ENCODE results near the gene ADRA2B.

Gene ADRA2B

GRCh38 chr2:96113951-96114350, 2.4 kb downstream of the ADRA2B start:
- no peak for TF ChIP-seq SUZ12 (IDR thresholded peaks at IDR 0.05; ENCODE audit: extremely low read depth, insufficient read depth, insufficient read length)
- TF ChIP-seq YY1 (IDR thresholded peaks at IDR 0.05; ENCODE audit: insufficient read depth, insufficient read length), result no peak
- no peak for TF ChIP-seq ZNF274 (IDR thresholded peaks at IDR 0.05; ENCODE audit: low read depth, low read length)
- DNase-seq (ENCODE audit: low read depth, low spot score), result no peak
- H3K4me1 ChIP-seq (ENCODE audit: insufficient read depth, insufficient read length), result peaks cover 33% of the 10 kb centered on the region
- H3K9ac ChIP-seq (ENCODE audit: insufficient read length, low read depth), result no peak overlapping the region
- no peaks in the 10 kb centered on the region; the same call in 1 of the 2 replicates for H3K9me3 ChIP-seq (ENCODE audit: insufficient read depth, low read length)
- no peaks in the 10 kb centered on the region for H3K36me3 ChIP-seq (ENCODE audit: insufficient read depth, insufficient read length, low read length)
- peaks cover 34% of the 10 kb centered on the region for H3K27me3 ChIP-seq (ENCODE audit: insufficient read depth, insufficient read length)
- no peak overlapping the region for H3K4me3 ChIP-seq (ENCODE audit: insufficient read length, low read depth)

GRCh38 chr2:96113367-96113677, 3.0 kb downstream of the ADRA2B start:
- H3K4me3 ChIP-seq (ENCODE audit: insufficient read length, low read depth), result no peak overlapping the region
- no peak for DNase-seq (ENCODE audit: low read depth, low spot score)
- no peaks in the 10 kb centered on the region for H3K36me3 ChIP-seq (ENCODE audit: insufficient read depth, insufficient read length, low read length)
- H3K9me3 ChIP-seq (ENCODE audit: insufficient read depth, low read length), result no peaks in the 10 kb centered on the region; the same call in 1 of the 2 replicates
- no peak overlapping the region for H3K9ac ChIP-seq (ENCODE audit: insufficient read length, low read depth)
- TF ChIP-seq SUZ12 (IDR thresholded peaks at IDR 0.05; ENCODE audit: extremely low read depth, insufficient read depth, insufficient read length), result no peak
- TF ChIP-seq YY1 (IDR thresholded peaks at IDR 0.05; ENCODE audit: insufficient read depth, insufficient read length), result no peak
- no peak for TF ChIP-seq ZNF274 (IDR thresholded peaks at IDR 0.05; ENCODE audit: low read depth, low read length)
- peaks cover 39% of the 10 kb centered on the region for H3K4me1 ChIP-seq (ENCODE audit: insufficient read depth, insufficient read length)
- peaks cover 28% of the 10 kb centered on the region for H3K27me3 ChIP-seq (ENCODE audit: insufficient read depth, insufficient read length)

- no peak for DNase-seq (ENCODE audit: low read depth, low spot score)
Measured at GRCh38 chr2:96112501-96113366, 3.6 kb downstream of the ADRA2B start.

GRCh38 chr2:96111823-96112500, 4.4 kb downstream of the ADRA2B start:
- TF ChIP-seq ZNF274 (IDR thresholded peaks at IDR 0.05; ENCODE audit: low read depth, low read length) (no peak), YY1 (IDR thresholded peaks at IDR 0.05; ENCODE audit: insufficient read depth, insufficient read length) (no peak), SUZ12 (IDR thresholded peaks at IDR 0.05; ENCODE audit: extremely low read depth, insufficient read depth, insufficient read length) (no peak)
- Histone ChIP-seq H3K36me3 (ENCODE audit: insufficient read depth, insufficient read length, low read length) (no peaks in the 10 kb centered on the region), H3K4me1 (ENCODE audit: insufficient read depth, insufficient read length) (peaks cover 37% of the 10 kb centered on the region), H3K4me3 (ENCODE audit: insufficient read length, low read depth) (no peak overlapping the region), H3K9me3 (ENCODE audit: insufficient read depth, low read length) (no peaks in the 10 kb centered on the region; the same call in 1 of the 2 replicates), H3K9ac (ENCODE audit: insufficient read length, low read depth) (no peak overlapping the region), H3K27me3 (ENCODE audit: insufficient read depth, insufficient read length) (peaks cover 15% of the 10 kb centered on the region)
- DNase-seq (ENCODE audit: low read depth, low spot score), result no peak

More at GRCh38 chr2:96112501-96113366, 3.6 kb downstream of the ADRA2B start:
- no peak overlapping the region for H3K9ac ChIP-seq (ENCODE audit: insufficient read length, low read depth)
- TF ChIP-seq ZNF274 (IDR thresholded peaks at IDR 0.05; ENCODE audit: low read depth, low read length), result no peak
- TF ChIP-seq YY1 (IDR thresholded peaks at IDR 0.05; ENCODE audit: insufficient read depth, insufficient read length), result no peak
- TF ChIP-seq SUZ12 (IDR thresholded peaks at IDR 0.05; ENCODE audit: extremely low read depth, insufficient read depth, insufficient read length), result no peak
- peaks cover 22% of the 10 kb centered on the region for H3K27me3 ChIP-seq (ENCODE audit: insufficient read depth, insufficient read length)
- H3K4me1 ChIP-seq (ENCODE audit: insufficient read depth, insufficient read length), result peaks cover 42% of the 10 kb centered on the region
- no peaks in the 10 kb centered on the region; the same call in 1 of the 2 replicates for H3K9me3 ChIP-seq (ENCODE audit: insufficient read depth, low read length)
- no peaks in the 10 kb centered on the region for H3K36me3 ChIP-seq (ENCODE audit: insufficient read depth, insufficient read length, low read length)
- H3K4me3 ChIP-seq (ENCODE audit: insufficient read length, low read depth), result no peak overlapping the region

- TF ChIP-seq ZNF274 (IDR thresholded peaks at IDR 0.05; ENCODE audit: low read depth, low read length), result no peak
- no peak for TF ChIP-seq YY1 (IDR thresholded peaks at IDR 0.05; ENCODE audit: insufficient read depth, insufficient read length)
- TF ChIP-seq SUZ12 (IDR thresholded peaks at IDR 0.05; ENCODE audit: extremely low read depth, insufficient read depth, insufficient read length), result no peak
- H3K4me1 ChIP-seq (ENCODE audit: insufficient read depth, insufficient read length), result peaks cover 37% of the 10 kb centered on the region
- H3K9ac ChIP-seq (ENCODE audit: insufficient read length, low read depth), result no peak overlapping the region
- H3K9me3 ChIP-seq (ENCODE audit: insufficient read depth, low read length), result no peaks in the 10 kb centered on the region; the same call in 1 of the 2 replicates
- no peaks in the 10 kb centered on the region for H3K36me3 ChIP-seq (ENCODE audit: insufficient read depth, insufficient read length, low read length)
- peaks cover 14% of the 10 kb centered on the region for H3K27me3 ChIP-seq (ENCODE audit: insufficient read depth, insufficient read length)
- no peak for DNase-seq (ENCODE audit: low read depth, low spot score)
- H3K4me3 ChIP-seq (ENCODE audit: insufficient read length, low read depth), result no peak overlapping the region
Measured at GRCh38 chr2:96111257-96111640, 5.1 kb downstream of the ADRA2B start.

- Histone ChIP-seq H3K9ac (ENCODE audit: insufficient read length, low read depth) (no peak overlapping the region), H3K4me1 (ENCODE audit: insufficient read depth, insufficient read length) (peaks cover 33% of the 10 kb centered on the region), H3K9me3 (ENCODE audit: insufficient read depth, low read length) (peaks cover 4% of the 10 kb centered on the region; the same call in 1 of the 2 replicates), H3K27me3 (ENCODE audit: insufficient read depth, insufficient read length) (peaks cover 9% of the 10 kb centered on the region), H3K36me3 (ENCODE audit: insufficient read depth, insufficient read length, low read length) (no peaks in the 10 kb centered on the region), H3K4me3 (ENCODE audit: insufficient read length, low read depth) (no peak overlapping the region)
- DNase-seq (ENCODE audit: low read depth, low spot score), result no peak
- TF ChIP-seq SUZ12 (IDR thresholded peaks at IDR 0.05; ENCODE audit: extremely low read depth, insufficient read depth, insufficient read length), result no peak
- no peak for TF ChIP-seq YY1 (IDR thresholded peaks at IDR 0.05; ENCODE audit: insufficient read depth, insufficient read length)
- TF ChIP-seq ZNF274 (IDR thresholded peaks at IDR 0.05; ENCODE audit: low read depth, low read length), result no peak
Measured at GRCh38 chr2:96110621-96111256, 5.6 kb downstream of the ADRA2B start.

Measured in NT2/D1 (cell line).